PC-9 (cell line): ENCODE results near the gene NPR2. TPM values are rescaled to one million over a fixed set of nuclear protein-coding genes. Genes with fewer than 3 reads are reported as not detected.

Source experiments
- BruUV-seq: library from RNA; stranded (reverse); fragments of 400-500 nt; replicated peaks from 2 replicates; lab custom pipeline; 2021; lab: Mats Ljungman, UMichigan
- CTCF ChIA-PET: fragments of 300-600 bp; sonication (Branson Sonifier 250); formaldehyde crosslinking; loops from one replicate; lab custom pipeline; 2022; ENCODE audit warnings: antibody characterized with exemption; lab: Charles Lee
- POLR2A ChIA-PET: fragments of 300-600 bp; sonication (Branson Sonifier 250); formaldehyde crosslinking; loops from one replicate; lab custom pipeline; 2022; ENCODE audit warnings: antibody characterized with exemption; ENCODE audit not compliant: unreplicated experiment; lab: Charles Lee
- DNase-seq, 2 experiments: peaks; one replicate each; pipeline versions ENCODE4 v3.0.0 to v3.0.0-alpha.2; 2015 to 2022; ENCODE audit warnings: mixed read lengths in 1 of 2
- H2AFZ ChIP-seq: fragments of 200-600 bp; sonication (generic); 2 replicates; pipeline ENCODE4 v1.8.1; 2017; ENCODE audit warnings: antibody characterized with exemption
- H3F3A ChIP-seq: fragments of 200-600 bp; sonication (generic); 2 replicates; pipeline ENCODE4 v1.8.1; 2017; ENCODE audit warnings: antibody characterized with exemption, mild to moderate bottlenecking, low read depth; ENCODE audit not compliant: insufficient read depth
- H3K27ac ChIP-seq: fragments of 200-600 bp; sonication (generic); 2 replicates; pipeline ENCODE4 v1.6.1; 2016; ENCODE audit warnings: mixed run types
- H3K27me3 ChIP-seq: fragments of 200-600 bp; sonication (generic); 2 replicates; pipeline ENCODE4 v1.6.1; 2016; ENCODE audit warnings: low read depth, mixed run types; ENCODE audit not compliant: insufficient read depth
- H3K36me3 ChIP-seq: fragments of 200-600 bp; sonication (generic); 2 replicates; pipeline ENCODE4 v1.6.1; 2016; ENCODE audit warnings: low read depth, mixed run types
- H3K4me1 ChIP-seq: fragments of 200-600 bp; sonication (generic); replicated peaks from 2 replicates; pipeline ENCODE4 v1.6.1; 2016; ENCODE audit warnings: mixed run types; ENCODE audit not compliant: insufficient read depth
- H3K4me2 ChIP-seq: fragments of 200-600 bp; sonication (generic); 2 replicates; pipeline ENCODE4 v1.6.1; 2017; ENCODE audit warnings: mixed run types
- H3K4me3 ChIP-seq: fragments of 200-600 bp; sonication (generic); 2 replicates; pipeline ENCODE4 v1.6.1; 2016; ENCODE audit warnings: mixed run types
- H3K79me2 ChIP-seq: fragments of 200-600 bp; sonication (generic); 2 replicates; pipeline ENCODE4 v1.6.1; 2017; ENCODE audit warnings: low read depth, mixed run types
- H3K9me2 ChIP-seq: fragments of 200-600 bp; sonication (generic); 2 replicates; pipeline ENCODE4 v1.8.1; 2017; ENCODE audit warnings: mild to moderate bottlenecking; ENCODE audit not compliant: insufficient read depth
- H3K9me3 ChIP-seq: fragments of 200-600 bp; sonication (generic); 2 replicates; pipeline ENCODE4 v1.8.1; 2016; ENCODE audit warnings: low read depth; ENCODE audit not compliant: insufficient read depth
- H4K20me1 ChIP-seq: fragments of 200-600 bp; sonication (generic); 2 replicates; pipeline ENCODE4 v1.8.1; 2017; ENCODE audit not compliant: insufficient read depth
- CTCF ChIP-seq: fragments of 200-600 bp; sonication (generic); conservative IDR thresholded peaks from 2 replicates; pipeline ENCODE4 v1.6.1; 2017; ENCODE audit warnings: mixed run types, antibody characterized with exemption, mild to moderate bottlenecking, moderate library complexity
- EZH2 ChIP-seq: fragments of 200-600 bp; sonication (generic); IDR thresholded peaks from 2 replicates; pipeline ENCODE4 v1.8.0; 2017; ENCODE audit warnings: antibody characterized with exemption, low read depth
- intact Hi-C: fragments of 100-400 bp; cut with micrococcal nuclease; formaldehyde crosslinking; loops from one replicate; pipeline ENCODE4 v1.10.0; 2022; ENCODE audit not compliant: unreplicated experiment
- total RNA-seq: library from RNA; stranded (reverse); gene quantifications from 2 replicates; pipeline ENCODE4 v1.2.3, GENCODE V29; 2021

Gene NPR2
- total RNA-seq, 1 experiment from 2014 or later: 11.3 TPM

GRCh38 chr9:35763803-35764202 lies 27.6 kb upstream of the NPR2 start:
- Histone ChIP-seq H3K4me3 (no peak overlapping the region), H2AFZ (no peak overlapping the region), H3K4me2 (no peak overlapping the region), H3K79me2 (peaks cover 26% of the 10 kb centered on the region), H4K20me1 (no peaks in the 10 kb centered on the region), H3K36me3 (no peaks in the 10 kb centered on the region), H3K4me1 (peaks cover 5% of the 10 kb centered on the region), H3K27ac (no peak overlapping the region), H3F3A (peaks cover 3% of the 10 kb centered on the region; the same call in 1 of the 2 replicates), H3K27me3 (no peaks in the 10 kb centered on the region), H3K9me2 (no peaks in the 10 kb centered on the region), H3K9me3 (no peaks in the 10 kb centered on the region)
- BruUV-seq: no TSS peak
- DNase-seq: no peak
- TF ChIP-seq EZH2 (no peak), CTCF (no peak)
- ChIA-PET CTCF (no interaction called here), POLR2A (no interaction called here)
- intact Hi-C loops: no loop called here

GRCh38 chr9:35766997-35767396 lies 24.4 kb upstream of the NPR2 start:
- Histone ChIP-seq H3K9me3 (no peaks in the 10 kb centered on the region), H3K27ac (no peak overlapping the region), H3K36me3 (no peaks in the 10 kb centered on the region), H3K4me1 (peaks cover 16% of the 10 kb centered on the region), H3K9me2 (no peaks in the 10 kb centered on the region), H3F3A (peaks cover 12% of the 10 kb centered on the region), H4K20me1 (no peaks in the 10 kb centered on the region), H3K4me2 (no peak overlapping the region), H2AFZ (no peak overlapping the region), H3K27me3 (no peaks in the 10 kb centered on the region), H3K4me3 (no peak overlapping the region), H3K79me2 (0 out of 2 replicates have a peak, but pooled peaks cover under 1% of the 10 kb centered on the region)
- intact Hi-C loops: no loop called here
- CTCF ChIA-PET: no interaction called here
- POLR2A ChIA-PET: no interaction called here
- no peak for TF ChIP-seq CTCF
- TF ChIP-seq EZH2: no peak
- BruUV-seq: no TSS peak
- no peak for DNase-seq

GRCh38 chr9:35767458-35767857 lies 23.9 kb upstream of the NPR2 start:
- no peak overlapping the region for H3K27ac ChIP-seq
- H3K36me3 ChIP-seq: no peaks in the 10 kb centered on the region
- H3K4me3 ChIP-seq: no peak overlapping the region
- H3K9me3 ChIP-seq: no peaks in the 10 kb centered on the region
- DNase-seq: no peak
- no peak for TF ChIP-seq CTCF
- TF ChIP-seq EZH2: no peak
- intact Hi-C loops: no loop called here
- no TSS peak for BruUV-seq
- no peaks in the 10 kb centered on the region for H3K79me2 ChIP-seq
- ChIA-PET POLR2A (no interaction called here), CTCF (interaction anchor here (0.7 kb wide), 1 partner anchor 121 kb away, joined by 4 read pairs; no protein-coding TSS in a partner anchor)
- no peaks in the 10 kb centered on the region for H3K9me2 ChIP-seq
- H4K20me1 ChIP-seq: no peaks in the 10 kb centered on the region
- H2AFZ ChIP-seq: no peak overlapping the region
- H3K27me3 ChIP-seq: no peaks in the 10 kb centered on the region
- H3F3A ChIP-seq: peaks cover 16% of the 10 kb centered on the region
- H3K4me2 ChIP-seq: no peak overlapping the region
- peaks cover 21% of the 10 kb centered on the region for H3K4me1 ChIP-seq
